Loucy (cell line): ENCODE results near the gene C4A.
A peak's percentile ranks its signal among the peaks of the same experiment; 100 is the strongest.
"Not testable (repeated sequence)": the region's sequence is repeated elsewhere in the genome, so short reads cannot be mapped to it uniquely, and the experiment has no call there.

Experiments used
- H2AFZ ChIP-seq: fragments of 200-600 bp; sonication (generic); 2 replicates; pipeline ENCODE4 v1.6.0; 2016; ENCODE audit warnings: antibody characterized with exemption, mild to moderate bottlenecking, low read length, moderate library complexity
- H3F3A ChIP-seq: fragments of 200-600 bp; 2 replicates; pipeline ENCODE4 v1.6.0; 2016; ENCODE audit warnings: antibody characterized with exemption, low read depth, mild to moderate bottlenecking
- H3K27me3 ChIP-seq: fragments of 200-600 bp; sonication (generic); 2 replicates; pipeline ENCODE4 v1.6.1; 2014; ENCODE audit warnings: low read length, mild to moderate bottlenecking; ENCODE audit not compliant: insufficient read depth, poor library complexity, severe bottlenecking
- H3K36me3 ChIP-seq: fragments of 200-600 bp; sonication (generic); 2 replicates; pipeline ENCODE4 v1.6.1; 2016; ENCODE audit warnings: low read length; ENCODE audit not compliant: insufficient read depth
- H3K4me1 ChIP-seq: fragments of 200-600 bp; sonication (generic); 2 replicates; pipeline ENCODE4 v1.5.1; 2014; ENCODE audit warnings: low read length, mild to moderate bottlenecking; ENCODE audit not compliant: insufficient read depth, poor library complexity, severe bottlenecking
- H3K4me2 ChIP-seq: fragments of 200-600 bp; sonication (generic); 2 replicates; pipeline ENCODE4 v1.6.0; 2014; ENCODE audit warnings: antibody characterized with exemption, low read length, low read depth, mild to moderate bottlenecking; ENCODE audit not compliant: poor library complexity, severe bottlenecking
- H3K4me3 ChIP-seq: fragments of 200-600 bp; sonication (generic); 2 replicates; pipeline ENCODE4 v1.5.1; 2014; ENCODE audit warnings: low read length, mild to moderate bottlenecking, mixed read lengths; ENCODE audit not compliant: poor library complexity, severe bottlenecking
- H3K79me2 ChIP-seq: fragments of 200-600 bp; sonication (generic); 2 replicates; pipeline ENCODE4 v1.6.1; 2014; ENCODE audit warnings: low read length; ENCODE audit not compliant: insufficient read depth
- H3K9ac ChIP-seq: fragments of 200-600 bp; sonication (generic); 2 replicates; pipeline ENCODE4 v1.6.0; 2014; ENCODE audit warnings: mild to moderate bottlenecking, low read depth, low read length, moderate library complexity; ENCODE audit not compliant: poor library complexity, severe bottlenecking
- H3K9me2 ChIP-seq: fragments of 200-600 bp; sonication (generic); replicated peaks from 2 replicates; pipeline ENCODE4 v1.6.1; 2016; ENCODE audit warnings: low read depth, low read length, mixed read lengths
- H3K9me3 ChIP-seq: fragments of 200-600 bp; sonication (generic); 2 replicates; pipeline ENCODE4 v1.6.1; 2014; ENCODE audit warnings: mild to moderate bottlenecking, antibody characterized with exemption, low read length, low read depth; ENCODE audit not compliant: insufficient read depth
- H4K20me1 ChIP-seq: fragments of 200-600 bp; sonication (generic); 2 replicates; pipeline ENCODE4 v1.6.0; 2014; ENCODE audit warnings: antibody characterized with exemption, low read length, mild to moderate bottlenecking; ENCODE audit not compliant: insufficient read depth, poor library complexity, severe bottlenecking
- CTCF ChIP-seq: fragments of 200-600 bp; sonication (generic); conservative IDR thresholded peaks from 2 replicates; pipeline ENCODE4 v1.5.1; 2014; ENCODE audit warnings: mild to moderate bottlenecking, antibody characterized with exemption, low read length
- EZH2phosphoT487 ChIP-seq: fragments of 200-600 bp; IDR thresholded peaks from 2 replicates; pipeline ENCODE4 v1.6.1; 2018; ENCODE audit warnings: antibody characterized with exemption, mild to moderate bottlenecking, moderate library complexity, borderline replicate concordance

The C4A gene

DNA sequence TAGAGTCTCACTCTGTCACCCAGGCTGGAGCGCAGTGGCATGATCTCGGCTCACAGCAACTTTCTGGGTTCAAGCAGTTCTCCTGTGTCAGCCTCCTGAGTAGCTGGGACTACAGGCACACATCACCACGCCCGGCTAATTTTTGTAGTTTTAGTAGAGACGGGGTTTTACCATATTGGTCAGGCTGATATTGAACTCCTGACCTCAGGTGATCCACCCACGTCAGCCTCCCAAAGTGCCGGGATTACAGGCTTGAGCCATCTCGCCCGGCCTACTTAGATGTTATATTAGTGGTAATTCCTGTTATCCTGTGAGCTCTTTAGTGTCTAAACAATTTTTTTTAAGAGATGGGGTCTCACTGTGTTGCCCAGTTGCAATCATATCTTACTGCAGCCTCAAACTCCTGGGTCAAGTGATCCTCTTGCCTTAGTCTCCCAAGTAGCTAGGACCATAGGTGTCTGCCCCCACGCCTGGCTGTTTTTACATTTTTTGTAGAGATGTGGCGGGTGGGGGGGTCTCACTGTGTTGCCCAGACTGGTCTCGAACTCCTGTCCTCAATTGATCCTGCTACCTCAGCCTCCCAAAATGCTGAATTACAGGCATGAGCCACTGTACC, 3.9 kb upstream of the C4A start:
- no peak overlapping the region for H2AFZ ChIP-seq
- H3F3A ChIP-seq, result peaks cover 9% of the 10 kb centered on the region; the same call in 1 of the 2 replicates
- no peaks in the 10 kb centered on the region for H3K9me3 ChIP-seq
- peak overlapping the region; percentile 68 for H3K9ac ChIP-seq
- H3K36me3 ChIP-seq, result no peaks in the 10 kb centered on the region
- no peak for TF ChIP-seq CTCF
- TF ChIP-seq EZH2phosphoT487, result no peak
- H3K79me2 ChIP-seq, result peaks cover 14% of the 10 kb centered on the region
- H3K27me3 ChIP-seq, result no peaks in the 10 kb centered on the region
- H3K9me2 ChIP-seq, result no peaks in the 10 kb centered on the region
- peaks cover 24% of the 10 kb centered on the region for H3K4me1 ChIP-seq
- H4K20me1 ChIP-seq, result no peaks in the 10 kb centered on the region
- H3K4me3 ChIP-seq, result no peak overlapping the region
- H3K4me2 ChIP-seq, result peak overlapping the region; percentile 77

DNA sequence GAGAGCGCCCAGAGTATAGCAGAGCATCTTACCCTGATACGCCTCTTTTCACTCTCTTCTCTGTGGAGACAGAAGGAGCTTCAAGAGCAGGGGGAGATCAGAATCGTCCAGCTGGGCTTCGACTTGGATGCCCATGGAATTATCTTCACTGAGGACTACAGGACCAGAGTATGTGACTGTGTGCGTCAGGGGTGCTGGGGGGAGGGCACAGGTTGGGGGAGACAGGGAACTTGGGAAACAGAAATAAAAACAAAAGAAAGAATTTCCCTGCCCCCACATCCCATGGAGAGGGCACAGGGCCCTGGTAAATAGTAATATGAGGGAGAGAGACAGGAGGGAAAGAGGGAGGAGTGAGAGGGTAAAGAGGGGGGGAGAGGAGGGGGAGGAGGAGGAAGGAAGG, 3.0 kb upstream of the C4A start:
- Histone ChIP-seq H2AFZ (no peak overlapping the region), H3K4me2 (peak overlapping the region; percentile 77), H4K20me1 (no peaks in the 10 kb centered on the region), H3K79me2 (peaks cover 5% of the 10 kb centered on the region; the same call in 1 of the 2 replicates), H3K9ac (peak overlapping the region; percentile 68), H3K4me3 (peak overlapping the region; percentile 54), H3K9me3 (no peaks in the 10 kb centered on the region), H3K36me3 (no peaks in the 10 kb centered on the region), H3K27me3 (no peaks in the 10 kb centered on the region), H3F3A (peaks cover 9% of the 10 kb centered on the region; the same call in 1 of the 2 replicates), H3K4me1 (peaks cover 15% of the 10 kb centered on the region), H3K9me2 (no peaks in the 10 kb centered on the region)
- TF ChIP-seq EZH2phosphoT487 (no peak), CTCF (no peak)

- TF ChIP-seq EZH2phosphoT487 (no peak), CTCF (no peak)
- H3F3A ChIP-seq, result peaks cover 9% of the 10 kb centered on the region; the same call in 1 of the 2 replicates
- H3K9me2 ChIP-seq, result no peaks in the 10 kb centered on the region
- H3K79me2 ChIP-seq, result no peaks in the 10 kb centered on the region
- no peak overlapping the region for H2AFZ ChIP-seq
- H3K4me2 ChIP-seq, result peak overlapping the region; percentile 77
- H3K27me3 ChIP-seq, result no peaks in the 10 kb centered on the region
- peak overlapping the region; percentile 68 for H3K9ac ChIP-seq
- H3K4me3 ChIP-seq, result peak overlapping the region; percentile 54
- no peaks in the 10 kb centered on the region for H4K20me1 ChIP-seq
- no peaks in the 10 kb centered on the region for H3K9me3 ChIP-seq
- peaks cover 15% of the 10 kb centered on the region for H3K4me1 ChIP-seq
- H3K36me3 ChIP-seq, result no peaks in the 10 kb centered on the region
Measured at GRCh38 chr6:31979238-31979898, 2.5 kb upstream of the C4A start.

- not testable (repeated sequence) for H3K4me3 ChIP-seq, H4K20me1 ChIP-seq, H3K27me3 ChIP-seq, H3F3A ChIP-seq, H3K36me3 ChIP-seq, H2AFZ ChIP-seq, H3K79me2 ChIP-seq, H3K9me2 ChIP-seq, H3K9me3 ChIP-seq
- Histone ChIP-seq H3K4me2 (peak overlapping the region; percentile 77), H3K9ac (peak overlapping the region; percentile 68), H3K4me1 (peaks cover 15% of the 10 kb centered on the region)
Measured at GRCh38 chr6:31980195-31980876, 1.5 kb upstream of the C4A start.

DNA sequence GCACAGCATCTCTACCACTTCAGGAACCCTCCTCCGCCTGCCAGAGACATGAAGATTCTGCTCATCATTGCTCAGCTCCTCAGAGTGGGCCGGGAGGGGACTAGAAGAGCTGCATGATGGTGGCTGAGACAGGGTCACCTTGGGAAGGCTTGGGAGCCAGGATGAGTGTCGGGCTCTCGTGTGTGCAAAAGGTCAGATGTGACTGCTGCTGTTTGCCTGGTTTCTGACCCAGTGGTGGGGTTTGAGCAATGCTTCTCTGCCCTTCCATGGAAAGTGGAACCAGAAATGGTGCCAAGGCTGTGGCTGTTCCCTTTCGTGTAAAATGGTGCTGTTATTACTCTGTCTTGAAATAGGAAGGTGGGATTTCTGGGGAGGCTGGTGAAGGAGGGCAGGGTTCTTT, 859 bp upstream of the C4A start:
- H3K9me2 ChIP-seq, H4K20me1 ChIP-seq, H3K4me2 ChIP-seq, H3K79me2 ChIP-seq, H3K9ac ChIP-seq, H3F3A ChIP-seq, H3K27me3 ChIP-seq, H3K36me3 ChIP-seq, H3K9me3 ChIP-seq, H3K4me3 ChIP-seq, H2AFZ ChIP-seq: not testable (repeated sequence)
- peaks cover 15% of the 10 kb centered on the region for H3K4me1 ChIP-seq
